ENCODE measurements around the gene MLEC.
"Not testable (repeated sequence)": the region's sequence is repeated elsewhere in the genome, so short reads cannot be mapped to it uniquely, and the experiment has no call there.

DNA sequence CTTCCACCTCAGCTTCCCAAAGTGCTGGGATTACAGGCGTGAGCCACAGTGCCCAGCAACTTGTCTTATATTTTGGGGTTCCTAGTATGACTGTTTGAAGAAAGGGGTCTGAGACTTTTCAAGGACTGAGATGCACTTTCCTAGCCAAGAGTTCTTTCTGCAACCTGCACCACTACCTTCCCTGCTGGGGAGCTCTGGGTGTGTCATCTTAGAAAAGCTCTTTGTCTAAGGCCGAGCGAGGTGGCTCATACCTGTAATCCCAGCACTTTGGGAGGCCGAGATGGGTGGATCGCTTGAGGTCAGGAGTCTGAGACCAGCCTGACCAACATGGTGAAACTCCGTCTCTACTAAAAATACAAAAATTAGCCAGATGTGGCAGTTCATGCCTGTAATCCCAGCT is 16.7 kb upstream of the MLEC start:
- TF ChIP-seq, protein P1, sequence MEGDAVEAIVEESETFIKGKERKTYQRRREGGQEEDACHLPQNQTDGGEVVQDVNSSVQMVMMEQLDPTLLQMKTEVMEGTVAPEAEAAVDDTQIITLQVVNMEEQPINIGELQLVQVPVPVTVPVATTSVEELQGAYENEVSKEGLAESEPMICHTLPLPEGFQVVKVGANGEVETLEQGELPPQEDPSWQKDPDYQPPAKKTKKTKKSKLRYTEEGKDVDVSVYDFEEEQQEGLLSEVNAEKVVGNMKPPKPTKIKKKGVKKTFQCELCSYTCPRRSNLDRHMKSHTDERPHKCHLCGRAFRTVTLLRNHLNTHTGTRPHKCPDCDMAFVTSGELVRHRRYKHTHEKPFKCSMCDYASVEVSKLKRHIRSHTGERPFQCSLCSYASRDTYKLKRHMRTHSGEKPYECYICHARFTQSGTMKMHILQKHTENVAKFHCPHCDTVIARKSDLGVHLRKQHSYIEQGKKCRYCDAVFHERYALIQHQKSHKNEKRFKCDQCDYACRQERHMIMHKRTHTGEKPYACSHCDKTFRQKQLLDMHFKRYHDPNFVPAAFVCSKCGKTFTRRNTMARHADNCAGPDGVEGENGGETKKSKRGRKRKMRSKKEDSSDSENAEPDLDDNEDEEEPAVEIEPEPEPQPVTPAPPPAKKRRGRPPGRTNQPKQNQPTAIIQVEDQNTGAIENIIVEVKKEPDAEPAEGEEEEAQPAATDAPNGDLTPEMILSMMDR (IDR thresholded peaks at IDR 0.05): not testable (repeated sequence)
- TF ChIP-seq POLR2AphosphoS5, POLR2A (IDR thresholded peaks at IDR 0.05): not testable (repeated sequence)

All from breast epithelium (tissue), 3 donors.